Measurements from ENCODE around the gene ADAT3. TPM values are rescaled to one million over a fixed set of nuclear protein-coding genes. Genes with fewer than 3 reads are reported as not detected.
A peak's percentile ranks its signal among the peaks of the same experiment; 100 is the strongest.

ADAT3 gene
- total and polyA plus RNA-seq, 4 experiments from 2014 or later: 1.4 to 4.9 (median 3.8) TPM

DNA sequence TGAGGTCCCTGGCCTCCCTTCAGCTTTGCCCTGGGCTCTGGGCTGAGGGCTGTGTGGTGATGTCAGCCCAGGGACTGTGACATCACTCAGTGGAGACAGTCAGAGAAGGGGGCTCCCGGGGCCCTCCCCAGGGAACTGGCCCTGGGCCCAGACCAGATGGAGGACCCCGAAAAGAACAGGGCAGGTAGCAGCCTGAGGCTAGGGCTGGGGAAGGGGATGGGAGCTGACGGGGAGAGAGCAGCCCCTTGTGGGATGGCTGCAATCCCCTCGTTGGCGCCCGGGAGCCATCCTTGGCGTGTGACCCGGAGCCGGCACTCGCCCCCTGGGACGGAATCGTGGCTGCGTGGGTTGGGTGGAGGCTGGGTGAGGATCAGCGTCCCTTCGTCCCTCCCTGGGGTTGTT is 49.3 kb downstream of the ADAT3 start:
- peaks cover 7% of the 10 kb centered on the region for H3K36me3 ChIP-seq (ENCODE audit: insufficient read depth, low read length)
- DNase-seq: no peak
- no peaks in the 10 kb centered on the region for H3K27me3 ChIP-seq (ENCODE audit: insufficient read depth, low read length)
- H3K4me1 ChIP-seq (ENCODE audit: insufficient read depth, low read length): peaks cover 3% of the 10 kb centered on the region
- POLR2A ChIA-PET (ENCODE audit: partially characterized antibody): interaction anchor here (1.5 kb wide), 1 partner anchor 12 kb away, joined by 5 read pairs; no protein-coding TSS in a partner anchor
- H3K27ac ChIP-seq (ENCODE audit: low read depth, low read length): no peak overlapping the region
- H3K4me3 ChIP-seq (ENCODE audit: low read length in 2 of 2): no peak overlapping the region
- no peaks in the 10 kb centered on the region for H3K9me3 ChIP-seq (ENCODE audit: control insufficient read depth in 1 of 2, low read length in 2 of 2)
- H3K36me3 Mint-ChIP-seq: peaks cover 0 to 11% of the 10 kb centered on the region in 2 donors
- CTCF ChIA-PET (ENCODE audit: partially characterized antibody): no interaction called here
- intact Hi-C loops (cut with micrococcal nuclease): no loop called here
- no peaks in the 10 kb centered on the region for H3K9me3 Mint-ChIP-seq
- H3K4me1 Mint-ChIP-seq: peaks cover 3 to 50% (median 12%) of the 10 kb centered on the region in 4 donors
- no peak overlapping the region for H3K4me3 Mint-ChIP-seq
- no peaks in the 10 kb centered on the region for H3K27me3 Mint-ChIP-seq
- H3K27ac Mint-ChIP-seq: no peak overlapping the region

DNA sequence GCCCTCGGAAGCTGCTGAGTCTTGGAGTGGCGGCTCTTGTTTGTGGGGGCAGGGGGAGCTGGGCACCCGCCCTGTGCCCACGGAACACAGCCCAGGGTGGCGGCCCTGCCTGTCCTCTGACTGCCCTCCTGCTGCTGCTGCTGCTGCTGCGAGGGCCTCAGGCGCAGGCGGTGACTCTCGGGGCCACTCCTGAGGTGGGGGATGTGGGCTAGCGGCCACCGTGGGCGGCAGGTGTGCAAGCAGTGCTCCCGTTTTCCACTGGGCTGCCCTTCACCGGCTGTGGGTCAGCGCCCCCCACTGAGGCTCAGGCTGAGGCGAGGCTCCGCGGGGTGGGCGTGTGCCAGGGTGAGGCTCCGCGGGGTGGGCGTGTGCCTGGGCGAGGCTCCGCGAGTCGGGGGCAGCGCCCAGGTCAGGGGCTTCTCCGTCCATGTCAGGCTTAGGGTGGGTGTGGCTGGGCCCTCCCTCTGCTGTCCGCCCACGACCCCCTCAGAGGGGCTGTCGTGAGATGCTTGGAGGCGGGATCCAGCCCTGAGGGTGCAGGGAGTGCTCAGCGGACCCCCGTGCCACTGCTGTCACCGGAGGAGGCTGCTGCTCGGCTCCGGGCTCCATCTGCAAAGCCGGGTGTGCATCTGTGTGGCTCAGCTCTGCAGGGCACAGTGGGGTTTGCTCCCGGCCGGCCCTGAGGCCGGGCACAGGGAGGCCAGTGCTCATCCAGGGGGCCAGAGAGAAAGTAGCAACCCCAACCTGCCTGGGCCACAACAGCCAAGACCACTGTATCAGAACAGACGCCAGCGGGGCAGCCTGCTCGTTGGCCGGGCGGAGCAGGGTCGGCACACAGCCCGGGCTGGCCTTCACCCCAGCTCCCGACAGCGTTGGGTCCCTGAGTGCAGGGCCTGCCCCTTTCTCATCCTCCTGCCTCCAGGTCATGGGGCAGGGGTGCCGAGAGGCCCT is 50.2 kb downstream of the ADAT3 start:
- Histone ChIP-seq H3K27ac (ENCODE audit: low read depth, low read length) (no peak overlapping the region), H3K9me3 (ENCODE audit: control insufficient read depth in 1 of 2, low read length in 2 of 2) (no peaks in the 10 kb centered on the region), H3K4me3 (ENCODE audit: low read length in 2 of 2) (no peak overlapping the region), H3K4me1 (ENCODE audit: insufficient read depth, low read length) (peaks cover 3% of the 10 kb centered on the region), H3K36me3 (ENCODE audit: insufficient read depth, low read length) (peaks cover 7% of the 10 kb centered on the region), H3K27me3 (ENCODE audit: insufficient read depth, low read length) (no peaks in the 10 kb centered on the region)
- ChIA-PET CTCF (ENCODE audit: partially characterized antibody) (no interaction called here), POLR2A (ENCODE audit: partially characterized antibody) (interaction anchor here (0.6 kb wide), 1 partner anchor 36 kb away, joined by 3 read pairs; no protein-coding TSS in a partner anchor)
- no peak for DNase-seq
- peaks cover 0 to 8% of the 10 kb centered on the region in 2 donors for H3K36me3 Mint-ChIP-seq
- no peaks in the 10 kb centered on the region for H3K9me3 Mint-ChIP-seq
- peaks cover 3 to 46% (median 11%) of the 10 kb centered on the region in 4 donors for H3K4me1 Mint-ChIP-seq
- no peaks in the 10 kb centered on the region for H3K27me3 Mint-ChIP-seq
- H3K27ac Mint-ChIP-seq: no peak overlapping the region
- no peak overlapping the region for H3K4me3 Mint-ChIP-seq
- intact Hi-C loops (cut with micrococcal nuclease): no loop called here

- intact Hi-C loops (cut with micrococcal nuclease): no loop called here
- peaks cover 0 to 9% of the 10 kb centered on the region in 2 donors for H3K36me3 Mint-ChIP-seq
- Histone ChIP-seq H3K27ac (ENCODE audit: low read depth, low read length) (no peak overlapping the region), H3K36me3 (ENCODE audit: insufficient read depth, low read length) (peaks cover 7% of the 10 kb centered on the region), H3K4me1 (ENCODE audit: insufficient read depth, low read length) (peaks cover 3% of the 10 kb centered on the region), H3K4me3 (ENCODE audit: low read length in 2 of 2) (no peak overlapping the region), H3K9me3 (ENCODE audit: control insufficient read depth in 1 of 2, low read length in 2 of 2) (no peaks in the 10 kb centered on the region), H3K27me3 (ENCODE audit: insufficient read depth, low read length) (no peaks in the 10 kb centered on the region)
- POLR2A ChIA-PET (ENCODE audit: partially characterized antibody): interaction anchor here (0.6 kb wide), 1 partner anchor 36 kb away, joined by 3 read pairs; no protein-coding TSS in a partner anchor
- H3K27me3 Mint-ChIP-seq: no peaks in the 10 kb centered on the region
- peak overlapping the region in 3 of 7 donors; percentile 12 to 46 (median 36) for H3K27ac Mint-ChIP-seq
- H3K4me3 Mint-ChIP-seq: no peak overlapping the region
- H3K9me3 Mint-ChIP-seq: no peaks in the 10 kb centered on the region
- DNase-seq: no peak
- CTCF ChIA-PET (ENCODE audit: partially characterized antibody): no interaction called here
- peaks cover 3 to 47% (median 12%) of the 10 kb centered on the region in 4 donors for H3K4me1 Mint-ChIP-seq
Observed at GRCh38 chr19:1956122-1956494, 50.9 kb downstream of the ADAT3 start.

- Histone ChIP-seq H3K9me3 (ENCODE audit: control insufficient read depth in 1 of 2, low read length in 2 of 2) (no peaks in the 10 kb centered on the region), H3K27ac (ENCODE audit: low read depth, low read length) (no peak overlapping the region), H3K4me1 (ENCODE audit: insufficient read depth, low read length) (peaks cover 3% of the 10 kb centered on the region), H3K4me3 (ENCODE audit: low read length in 2 of 2) (no peak overlapping the region), H3K27me3 (ENCODE audit: insufficient read depth, low read length) (no peaks in the 10 kb centered on the region), H3K36me3 (ENCODE audit: insufficient read depth, low read length) (peaks cover 7% of the 10 kb centered on the region)
- DNase-seq: no peak
- ChIA-PET CTCF (ENCODE audit: partially characterized antibody) (interaction anchor here (0.6 kb wide), 1 partner anchor 132 kb away, joined by 3 read pairs; no protein-coding TSS in a partner anchor), POLR2A (ENCODE audit: partially characterized antibody) (no interaction called here)
- Mint-ChIP-seq H3K4me3 (no peak overlapping the region), H3K27me3 (no peaks in the 10 kb centered on the region), H3K4me1 (peaks cover 3 to 54% (median 13%) of the 10 kb centered on the region in 4 donors), H3K27ac (peak overlapping the region in 1 of 7 donors; percentile 46), H3K36me3 (peaks cover 0 to 13% of the 10 kb centered on the region in 2 donors), H3K9me3 (no peaks in the 10 kb centered on the region)
- intact Hi-C loops (cut with micrococcal nuclease): no loop called here
Observed at GRCh38 chr19:1956868-1957492, 51.8 kb downstream of the ADAT3 start.

- Histone ChIP-seq H3K4me1 (ENCODE audit: insufficient read depth, low read length) (peaks cover 3% of the 10 kb centered on the region), H3K27me3 (ENCODE audit: insufficient read depth, low read length) (no peaks in the 10 kb centered on the region), H3K4me3 (ENCODE audit: low read length in 2 of 2) (no peak overlapping the region), H3K36me3 (ENCODE audit: insufficient read depth, low read length) (peaks cover 7% of the 10 kb centered on the region), H3K9me3 (ENCODE audit: control insufficient read depth in 1 of 2, low read length in 2 of 2) (no peaks in the 10 kb centered on the region), H3K27ac (ENCODE audit: low read depth, low read length) (no peak overlapping the region)
- H3K27me3 Mint-ChIP-seq: no peaks in the 10 kb centered on the region
- ChIA-PET POLR2A (ENCODE audit: partially characterized antibody) (interaction anchor here (0.8 kb wide), 1 partner anchor 92 kb away, joined by 3 read pairs; no protein-coding TSS in a partner anchor), CTCF (ENCODE audit: partially characterized antibody) (interaction anchor here (0.6 kb wide), 1 partner anchor 132 kb away, joined by 3 read pairs; no protein-coding TSS in a partner anchor)
- DNase-seq: no peak
- H3K36me3 Mint-ChIP-seq: peaks cover 0 to 10% of the 10 kb centered on the region in 2 donors
- H3K4me1 Mint-ChIP-seq: peaks cover 3 to 47% (median 12%) of the 10 kb centered on the region in 4 donors
- no peaks in the 10 kb centered on the region for H3K9me3 Mint-ChIP-seq
- H3K4me3 Mint-ChIP-seq: no peak overlapping the region
- H3K27ac Mint-ChIP-seq: no peak overlapping the region
- intact Hi-C loops (cut with micrococcal nuclease): no loop called here
Observed at GRCh38 chr19:1957562-1958248, 52.5 kb downstream of the ADAT3 start.

- peaks cover 5 to 41% (median 12%) of the 10 kb centered on the region in 4 donors for H3K4me1 Mint-ChIP-seq
- H3K36me3 ChIP-seq (ENCODE audit: insufficient read depth, low read length): no peaks in the 10 kb centered on the region
- H3K27ac ChIP-seq (ENCODE audit: low read depth, low read length): no peak overlapping the region
- H3K27ac Mint-ChIP-seq: peak overlapping the region in 6 of 7 donors; percentile 32 to 73 (median 65)
- no peak overlapping the region for H3K4me3 Mint-ChIP-seq
- ChIA-PET POLR2A (ENCODE audit: partially characterized antibody) (no interaction called here), CTCF (ENCODE audit: partially characterized antibody) (no interaction called here)
- no peaks in the 10 kb centered on the region for H3K27me3 Mint-ChIP-seq
- no peaks in the 10 kb centered on the region for H3K27me3 ChIP-seq (ENCODE audit: insufficient read depth, low read length)
- no peaks in the 10 kb centered on the region for H3K9me3 ChIP-seq (ENCODE audit: control insufficient read depth in 1 of 2, low read length in 2 of 2)
- no peaks in the 10 kb centered on the region for H3K4me1 ChIP-seq (ENCODE audit: insufficient read depth, low read length)
- no peaks in the 10 kb centered on the region for H3K9me3 Mint-ChIP-seq
- intact Hi-C loops (cut with micrococcal nuclease): no loop called here
- no peak for DNase-seq
- H3K4me3 ChIP-seq (ENCODE audit: low read length in 2 of 2): no peak overlapping the region
- peaks cover 0 to 10% of the 10 kb centered on the region in 2 donors for H3K36me3 Mint-ChIP-seq
Observed at GRCh38 chr19:1959928-1960589, 54.9 kb downstream of the ADAT3 start.
